ENCODE data around the gene SLC7A9.

SLC7A9 gene

GRCh38 chr19:32895384-32895783 lies 25.8 kb upstream of the SLC7A9 start:
- TF ChIP-seq, protein P1, sequence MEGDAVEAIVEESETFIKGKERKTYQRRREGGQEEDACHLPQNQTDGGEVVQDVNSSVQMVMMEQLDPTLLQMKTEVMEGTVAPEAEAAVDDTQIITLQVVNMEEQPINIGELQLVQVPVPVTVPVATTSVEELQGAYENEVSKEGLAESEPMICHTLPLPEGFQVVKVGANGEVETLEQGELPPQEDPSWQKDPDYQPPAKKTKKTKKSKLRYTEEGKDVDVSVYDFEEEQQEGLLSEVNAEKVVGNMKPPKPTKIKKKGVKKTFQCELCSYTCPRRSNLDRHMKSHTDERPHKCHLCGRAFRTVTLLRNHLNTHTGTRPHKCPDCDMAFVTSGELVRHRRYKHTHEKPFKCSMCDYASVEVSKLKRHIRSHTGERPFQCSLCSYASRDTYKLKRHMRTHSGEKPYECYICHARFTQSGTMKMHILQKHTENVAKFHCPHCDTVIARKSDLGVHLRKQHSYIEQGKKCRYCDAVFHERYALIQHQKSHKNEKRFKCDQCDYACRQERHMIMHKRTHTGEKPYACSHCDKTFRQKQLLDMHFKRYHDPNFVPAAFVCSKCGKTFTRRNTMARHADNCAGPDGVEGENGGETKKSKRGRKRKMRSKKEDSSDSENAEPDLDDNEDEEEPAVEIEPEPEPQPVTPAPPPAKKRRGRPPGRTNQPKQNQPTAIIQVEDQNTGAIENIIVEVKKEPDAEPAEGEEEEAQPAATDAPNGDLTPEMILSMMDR (IDR thresholded peaks at IDR 0.05): no peak
- H3K79me2 ChIP-seq: no peaks in the 10 kb centered on the region
- H3K36me3 ChIP-seq (ENCODE audit: control insufficient read depth, insufficient read depth, low read length): no peaks in the 10 kb centered on the region

GRCh38 chr19:32891609-32892008 lies 22.0 kb upstream of the SLC7A9 start:
- no peaks in the 10 kb centered on the region for H3K79me2 ChIP-seq
- H3K9me3 ChIP-seq (ENCODE audit: control insufficient read depth, low read length): no peaks in the 10 kb centered on the region
- H2AFZ ChIP-seq: no peak overlapping the region
- H3K4me2 ChIP-seq (ENCODE audit: low read length): no peak overlapping the region
- no peak overlapping the region for H3K27ac ChIP-seq
- H3K27me3 ChIP-seq (ENCODE audit: control insufficient read depth, insufficient read depth, low read length): no peaks in the 10 kb centered on the region
- no peaks in the 10 kb centered on the region for H3K4me1 ChIP-seq
- no peaks in the 10 kb centered on the region for H3K36me3 ChIP-seq (ENCODE audit: control insufficient read depth, insufficient read depth, low read length)
- no peak overlapping the region for H3K9ac ChIP-seq
- TF ChIP-seq, protein P1 (IDR thresholded peaks at IDR 0.05): no peak
- H3K4me3 ChIP-seq (ENCODE audit: low read depth, low read length): no peak overlapping the region

More at GRCh38 chr19:32895384-32895783, 25.8 kb upstream of the SLC7A9 start:
- Histone ChIP-seq H2AFZ (no peak overlapping the region), H3K9ac (no peak overlapping the region), H3K9me3 (ENCODE audit: control insufficient read depth, low read length) (no peaks in the 10 kb centered on the region), H3K27ac (no peak overlapping the region), H3K4me2 (ENCODE audit: low read length) (no peak overlapping the region), H3K4me1 (no peaks in the 10 kb centered on the region), H3K27me3 (ENCODE audit: control insufficient read depth, insufficient read depth, low read length) (no peaks in the 10 kb centered on the region), H3K4me3 (ENCODE audit: low read depth, low read length) (no peak overlapping the region)

GRCh38 chr19:32890841-32891240 lies 21.3 kb upstream of the SLC7A9 start:
- H3K36me3 ChIP-seq (ENCODE audit: control insufficient read depth, insufficient read depth, low read length): no peaks in the 10 kb centered on the region

DNA sequence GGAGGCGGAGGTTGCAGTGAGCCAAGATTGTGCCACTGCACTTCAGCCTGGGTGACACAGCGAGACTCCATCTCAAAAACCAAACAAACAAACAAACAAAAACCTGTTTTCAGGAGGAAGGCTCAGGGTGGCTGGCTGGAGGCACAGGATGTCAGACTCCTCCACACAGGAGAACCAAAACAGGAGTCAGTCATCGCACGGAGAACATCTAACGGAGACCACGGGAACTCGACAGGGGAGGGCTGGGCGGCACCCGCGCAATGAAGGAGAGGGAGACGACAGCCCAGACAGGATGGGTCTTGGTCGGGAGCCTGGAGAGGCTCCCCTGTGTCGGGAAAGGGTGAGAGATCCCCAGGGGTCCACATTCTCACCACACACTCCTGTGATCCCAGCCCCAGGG lies 20.8 kb upstream of the SLC7A9 start:
- Histone ChIP-seq H3K27ac (no peak overlapping the region), H3K4me3 (ENCODE audit: low read depth, low read length) (no peak overlapping the region), H2AFZ (no peak overlapping the region), H3K27me3 (ENCODE audit: control insufficient read depth, insufficient read depth, low read length) (no peaks in the 10 kb centered on the region), H3K9me3 (ENCODE audit: control insufficient read depth, low read length) (no peaks in the 10 kb centered on the region), H3K79me2 (no peaks in the 10 kb centered on the region), H3K9ac (no peak overlapping the region), H3K4me1 (no peaks in the 10 kb centered on the region), H3K4me2 (ENCODE audit: low read length) (no peak overlapping the region), H3K36me3 (ENCODE audit: control insufficient read depth, insufficient read depth, low read length) (no peaks in the 10 kb centered on the region)
- TF ChIP-seq, protein P1 (IDR thresholded peaks at IDR 0.05): no peak

More at GRCh38 chr19:32890841-32891240, 21.3 kb upstream of the SLC7A9 start:
- Histone ChIP-seq H3K4me1 (no peaks in the 10 kb centered on the region), H3K27me3 (ENCODE audit: control insufficient read depth, insufficient read depth, low read length) (no peaks in the 10 kb centered on the region), H3K9ac (no peak overlapping the region), H3K27ac (no peak overlapping the region), H3K79me2 (no peaks in the 10 kb centered on the region), H2AFZ (no peak overlapping the region), H3K9me3 (ENCODE audit: control insufficient read depth, low read length) (no peaks in the 10 kb centered on the region), H3K4me3 (ENCODE audit: low read depth, low read length) (no peak overlapping the region), H3K4me2 (ENCODE audit: low read length) (no peak overlapping the region)
- TF ChIP-seq, protein P1 (IDR thresholded peaks at IDR 0.05): no peak

GRCh38 chr19:32889137-32889934 lies 19.8 kb upstream of the SLC7A9 start:
- Histone ChIP-seq H3K9ac (no peak overlapping the region), H2AFZ (no peak overlapping the region), H3K79me2 (no peaks in the 10 kb centered on the region), H3K4me1 (no peaks in the 10 kb centered on the region), H3K4me2 (ENCODE audit: low read length) (no peak overlapping the region), H3K4me3 (ENCODE audit: low read depth, low read length) (no peak overlapping the region), H3K27me3 (ENCODE audit: control insufficient read depth, insufficient read depth, low read length) (no peaks in the 10 kb centered on the region), H3K9me3 (ENCODE audit: control insufficient read depth, low read length) (no peaks in the 10 kb centered on the region), H3K27ac (no peak overlapping the region), H3K36me3 (ENCODE audit: control insufficient read depth, insufficient read depth, low read length) (no peaks in the 10 kb centered on the region)
- TF ChIP-seq, protein P1 (IDR thresholded peaks at IDR 0.05): no peak
